OCI-LY7 (cell line): ENCODE data around the gene SBF2.

ENCODE experiments used
- EZH2phosphoT487 ChIP-seq: fragments of 200-600 bp; sonication (generic); IDR thresholded peaks from 2 replicates; pipeline ENCODE4 v1.6.1; 2018; ENCODE audit warnings: low read depth, borderline replicate concordance, mild to moderate bottlenecking, mixed run types, antibody characterized with exemption, low read length, moderate library complexity, mixed read lengths
- TF ChIP-seq, protein P1 (sequence below): fragments of 200-600 bp; sonication (generic); conservative IDR thresholded peaks from 2 replicates; pipeline ENCODE4 v1.5.1; 2014; ENCODE audit warnings: mild to moderate bottlenecking, antibody characterized with exemption, low read length, moderate library complexity, mixed read lengths

DNA sequence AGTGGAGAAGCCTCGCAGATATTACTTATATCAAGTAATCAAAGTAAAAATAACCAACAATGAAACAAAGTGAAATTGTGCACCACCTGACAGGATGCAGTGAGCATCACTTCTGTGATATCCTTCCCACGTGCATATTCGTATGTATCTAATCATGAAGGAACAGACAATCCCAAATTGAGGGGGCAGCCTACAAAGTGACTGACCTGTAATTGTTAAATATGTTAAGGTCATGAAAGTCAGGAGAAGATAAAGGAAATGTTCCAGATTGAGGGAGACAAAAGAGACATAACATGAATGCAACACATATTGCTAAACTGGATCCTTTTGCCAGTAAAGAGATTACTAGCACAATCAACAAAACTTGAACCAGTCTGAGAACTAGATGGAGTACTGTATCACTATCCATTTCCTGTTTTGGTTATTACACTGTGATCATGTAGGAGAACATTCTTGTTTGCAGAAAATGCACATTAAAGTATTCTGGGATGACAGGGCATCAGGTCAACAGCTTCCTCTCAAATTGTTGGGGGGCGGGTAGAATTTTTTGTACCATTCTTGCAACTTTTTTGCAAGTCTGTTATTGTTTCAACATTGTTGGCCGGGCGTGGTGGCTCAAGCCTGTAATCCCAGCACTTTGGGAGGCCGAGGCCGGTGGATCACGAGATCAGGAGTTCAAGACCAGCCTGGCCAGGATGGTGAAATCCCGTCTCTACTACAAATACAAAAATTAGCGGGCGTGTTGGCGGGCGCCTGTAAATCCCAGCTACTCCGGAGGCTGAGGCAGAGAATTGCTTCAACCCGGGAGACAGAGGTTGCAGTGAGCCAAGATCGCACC is 2.0 kb downstream of the SBF2 start:
- TF ChIP-seq, protein P1, sequence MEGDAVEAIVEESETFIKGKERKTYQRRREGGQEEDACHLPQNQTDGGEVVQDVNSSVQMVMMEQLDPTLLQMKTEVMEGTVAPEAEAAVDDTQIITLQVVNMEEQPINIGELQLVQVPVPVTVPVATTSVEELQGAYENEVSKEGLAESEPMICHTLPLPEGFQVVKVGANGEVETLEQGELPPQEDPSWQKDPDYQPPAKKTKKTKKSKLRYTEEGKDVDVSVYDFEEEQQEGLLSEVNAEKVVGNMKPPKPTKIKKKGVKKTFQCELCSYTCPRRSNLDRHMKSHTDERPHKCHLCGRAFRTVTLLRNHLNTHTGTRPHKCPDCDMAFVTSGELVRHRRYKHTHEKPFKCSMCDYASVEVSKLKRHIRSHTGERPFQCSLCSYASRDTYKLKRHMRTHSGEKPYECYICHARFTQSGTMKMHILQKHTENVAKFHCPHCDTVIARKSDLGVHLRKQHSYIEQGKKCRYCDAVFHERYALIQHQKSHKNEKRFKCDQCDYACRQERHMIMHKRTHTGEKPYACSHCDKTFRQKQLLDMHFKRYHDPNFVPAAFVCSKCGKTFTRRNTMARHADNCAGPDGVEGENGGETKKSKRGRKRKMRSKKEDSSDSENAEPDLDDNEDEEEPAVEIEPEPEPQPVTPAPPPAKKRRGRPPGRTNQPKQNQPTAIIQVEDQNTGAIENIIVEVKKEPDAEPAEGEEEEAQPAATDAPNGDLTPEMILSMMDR, result no peak
- no peak for TF ChIP-seq EZH2phosphoT487
